Measurements from ENCODE around the gene GPR4.
A peak's percentile ranks its signal among the peaks of the same experiment; 100 is the strongest.

- peak in 2 of 3 donors; percentile 39 to 51 for TF ChIP-seq POLR2AphosphoS5 (IDR thresholded peaks at IDR 0.05)
- TF ChIP-seq POLR2A (IDR thresholded peaks at IDR 0.05) = no peak
- no peak for TF ChIP-seq CTCF (IDR thresholded peaks at IDR 0.05)
- TF ChIP-seq EP300 (IDR thresholded peaks at IDR 0.05; ENCODE audit: low read depth) = no peak
Observed at GRCh38 chr19:45547965-45548609, 53.9 kb downstream of the GPR4 start.
